Mesothelial cell of epicardium (in vitro differentiated cells): ENCODE measurements around the gene SS18L1. TPM values are rescaled to one million over a fixed set of nuclear protein-coding genes. Genes with fewer than 3 reads are reported as not detected.

Experiments used
- DNase-seq, 2 experiments: peaks; one replicate each; pipeline ENCODE4 v3.0.0; 2021; ENCODE audit warnings: low spot score in 2 of 2; ENCODE audit not compliant: unreplicated experiment in 2 of 2
- H3K27ac Mint-ChIP-seq: 2 replicates; pipeline ENCODE4 v1.8.0; 2021; ENCODE audit warnings: mixed read lengths
- H3K27me3 Mint-ChIP-seq: 2 replicates; pipeline ENCODE4 v1.8.0; 2021; ENCODE audit warnings: low read depth, mixed read lengths
- H3K36me3 Mint-ChIP-seq: 2 replicates; pipeline ENCODE4 v1.8.0; 2021; ENCODE audit warnings: mixed read lengths
- H3K4me1 Mint-ChIP-seq: 2 replicates; pipeline ENCODE4 v1.8.0; 2021; ENCODE audit warnings: mixed read lengths
- H3K4me3 Mint-ChIP-seq: 2 replicates; pipeline ENCODE4 v1.8.0; 2021; ENCODE audit warnings: mild to moderate bottlenecking, moderate library complexity, mixed read lengths
- H3K9me3 Mint-ChIP-seq: 2 replicates; pipeline ENCODE4 v1.8.0; 2021; ENCODE audit warnings: mixed read lengths
- total RNA-seq: library from RNA; stranded (reverse); gene quantifications from 3 replicates; pipeline ENCODE4 v1.2.1, GENCODE V29; 2021
- TF ChIP-seq, protein P1 (sequence below): fragments of 200-600 bp; sonication (generic); IDR thresholded peaks from one replicate; pipeline ENCODE4 v1.5.0; 2021; ENCODE audit warnings: antibody characterized with exemption; ENCODE audit not compliant: unreplicated experiment

Gene SS18L1
- total RNA-seq, 1 donor from 2014 or later: 27.5 TPM

DNA sequence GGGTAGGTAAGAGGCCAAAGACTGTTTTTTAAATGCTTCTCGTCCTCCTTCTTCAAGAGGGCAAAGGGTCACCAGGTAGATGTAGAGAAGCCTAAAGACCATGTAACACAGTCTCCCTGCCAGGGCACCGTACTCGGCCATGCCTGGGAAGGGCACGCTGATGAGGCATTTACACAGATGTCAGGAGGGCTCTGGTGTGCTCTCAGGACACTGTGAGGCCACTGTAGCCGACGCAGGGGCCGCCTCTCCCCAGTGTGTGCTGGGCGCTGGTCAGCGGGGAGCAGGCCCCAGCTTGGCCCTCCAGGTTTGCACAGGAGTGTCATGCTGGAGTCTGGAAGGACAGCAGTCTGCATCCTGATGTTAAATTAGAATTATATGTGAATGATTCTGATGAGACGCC lies 32.1 kb downstream of the SS18L1 start:
- TF ChIP-seq, protein P1, sequence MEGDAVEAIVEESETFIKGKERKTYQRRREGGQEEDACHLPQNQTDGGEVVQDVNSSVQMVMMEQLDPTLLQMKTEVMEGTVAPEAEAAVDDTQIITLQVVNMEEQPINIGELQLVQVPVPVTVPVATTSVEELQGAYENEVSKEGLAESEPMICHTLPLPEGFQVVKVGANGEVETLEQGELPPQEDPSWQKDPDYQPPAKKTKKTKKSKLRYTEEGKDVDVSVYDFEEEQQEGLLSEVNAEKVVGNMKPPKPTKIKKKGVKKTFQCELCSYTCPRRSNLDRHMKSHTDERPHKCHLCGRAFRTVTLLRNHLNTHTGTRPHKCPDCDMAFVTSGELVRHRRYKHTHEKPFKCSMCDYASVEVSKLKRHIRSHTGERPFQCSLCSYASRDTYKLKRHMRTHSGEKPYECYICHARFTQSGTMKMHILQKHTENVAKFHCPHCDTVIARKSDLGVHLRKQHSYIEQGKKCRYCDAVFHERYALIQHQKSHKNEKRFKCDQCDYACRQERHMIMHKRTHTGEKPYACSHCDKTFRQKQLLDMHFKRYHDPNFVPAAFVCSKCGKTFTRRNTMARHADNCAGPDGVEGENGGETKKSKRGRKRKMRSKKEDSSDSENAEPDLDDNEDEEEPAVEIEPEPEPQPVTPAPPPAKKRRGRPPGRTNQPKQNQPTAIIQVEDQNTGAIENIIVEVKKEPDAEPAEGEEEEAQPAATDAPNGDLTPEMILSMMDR: no peak
- no peaks in the 10 kb centered on the region for H3K9me3 Mint-ChIP-seq
- H3K36me3 Mint-ChIP-seq: peaks cover 20% of the 10 kb centered on the region
- no peaks in the 10 kb centered on the region for H3K27me3 Mint-ChIP-seq
- DNase-seq: no peak
- H3K27ac Mint-ChIP-seq: no peak overlapping the region
- no peaks in the 10 kb centered on the region for H3K4me1 Mint-ChIP-seq
- H3K4me3 Mint-ChIP-seq: no peak overlapping the region

DNA sequence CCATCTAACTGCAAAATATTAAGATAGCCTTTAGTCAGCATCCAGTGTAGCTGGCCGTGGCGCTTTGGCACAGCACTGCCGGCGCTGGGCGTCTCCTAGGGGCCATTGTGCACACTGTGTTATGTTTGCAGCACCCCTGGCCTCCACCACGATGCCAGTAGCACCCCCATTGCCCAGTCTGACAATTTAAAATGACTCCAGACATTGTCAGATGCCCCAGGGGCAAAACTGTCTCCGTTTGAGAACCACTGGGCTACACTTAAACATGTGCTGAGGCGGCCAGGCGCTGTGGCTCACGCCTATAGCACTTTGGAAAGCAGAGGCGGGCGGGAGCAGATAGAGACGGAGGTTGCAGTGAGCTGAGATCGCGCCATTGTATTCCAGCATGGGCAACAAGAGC lies 33.3 kb downstream of the SS18L1 start:
- peaks cover 18% of the 10 kb centered on the region for H3K36me3 Mint-ChIP-seq
- no peaks in the 10 kb centered on the region for H3K27me3 Mint-ChIP-seq
- H3K27ac Mint-ChIP-seq: no peak overlapping the region
- no peaks in the 10 kb centered on the region for H3K9me3 Mint-ChIP-seq
- no peak overlapping the region for H3K4me3 Mint-ChIP-seq
- H3K4me1 Mint-ChIP-seq: peaks cover 3% of the 10 kb centered on the region
- no peak for DNase-seq
- TF ChIP-seq, protein P1: no peak

DNA sequence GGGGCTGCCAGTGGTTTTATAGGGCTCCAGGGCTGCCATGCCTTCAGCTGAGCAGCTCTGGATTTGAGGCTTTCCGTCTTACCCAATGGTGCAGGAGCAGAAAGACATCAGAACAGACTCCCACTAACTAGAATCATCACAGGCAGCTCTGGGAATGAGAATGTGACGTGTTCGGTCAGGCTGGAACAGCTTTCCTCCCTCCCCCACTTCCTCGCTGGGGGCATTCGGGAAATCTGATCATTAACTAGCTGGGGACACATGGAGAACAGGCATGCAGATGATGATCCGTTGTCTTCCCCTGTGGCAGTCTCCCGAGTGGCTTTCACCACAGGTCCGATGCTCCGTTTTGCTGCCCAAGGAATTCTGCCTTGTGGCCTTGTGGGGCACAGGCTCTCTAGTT lies 33.7 kb downstream of the SS18L1 start:
- Mint-ChIP-seq H3K4me3 (no peak overlapping the region), H3K4me1 (peaks cover 7% of the 10 kb centered on the region), H3K36me3 (peaks cover 18% of the 10 kb centered on the region), H3K27ac (no peak overlapping the region), H3K9me3 (no peaks in the 10 kb centered on the region), H3K27me3 (no peaks in the 10 kb centered on the region)
- TF ChIP-seq, protein P1: no peak
- DNase-seq: no peak

DNA sequence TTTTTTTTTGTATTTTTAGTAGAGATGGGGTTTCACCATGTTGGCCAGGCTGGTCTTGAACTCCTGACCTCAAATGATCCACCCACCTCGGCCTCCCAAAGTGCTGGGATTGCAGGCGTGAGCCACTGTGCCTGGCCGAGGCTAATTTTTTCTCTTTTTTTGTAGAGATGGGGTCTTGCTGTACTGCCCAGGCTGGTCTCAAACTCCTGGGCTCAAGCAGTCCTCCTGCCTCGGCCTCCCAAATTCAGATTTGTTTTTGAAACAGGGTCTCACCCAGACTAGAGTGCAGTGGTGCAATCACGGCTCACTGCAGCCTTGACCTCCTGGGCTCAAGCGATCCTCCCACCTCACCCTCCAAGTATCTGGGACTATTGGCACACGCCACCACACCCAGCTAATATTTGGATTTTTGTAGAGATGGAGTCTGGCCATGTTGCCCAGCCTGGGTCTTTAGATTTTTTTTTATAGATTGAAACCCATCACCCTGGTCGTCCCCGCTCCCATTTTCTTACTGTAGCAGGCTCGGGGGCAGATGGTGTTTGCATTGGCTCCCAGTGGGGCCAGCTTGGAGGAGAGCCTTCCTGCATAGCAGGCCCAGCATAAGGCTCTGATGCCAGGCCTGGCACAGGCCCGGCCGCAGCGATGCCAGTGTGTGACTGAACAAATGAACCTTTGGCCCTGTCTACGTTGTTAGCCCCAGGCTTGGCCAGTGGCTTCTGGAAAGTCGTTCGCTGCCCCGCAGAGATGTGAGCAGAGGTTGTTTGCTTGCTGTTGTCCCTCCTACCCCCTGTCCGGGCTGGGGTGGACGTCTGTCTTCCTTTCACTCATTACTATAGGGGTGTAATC lies 35.0 kb downstream of the SS18L1 start:
- H3K36me3 Mint-ChIP-seq: peaks cover 18% of the 10 kb centered on the region
- no peak overlapping the region for H3K4me3 Mint-ChIP-seq
- DNase-seq: no peak
- H3K27ac Mint-ChIP-seq: no peak overlapping the region
- H3K27me3 Mint-ChIP-seq: no peaks in the 10 kb centered on the region
- TF ChIP-seq, protein P1: no peak
- peaks cover 11% of the 10 kb centered on the region for H3K4me1 Mint-ChIP-seq
- H3K9me3 Mint-ChIP-seq: no peaks in the 10 kb centered on the region

DNA sequence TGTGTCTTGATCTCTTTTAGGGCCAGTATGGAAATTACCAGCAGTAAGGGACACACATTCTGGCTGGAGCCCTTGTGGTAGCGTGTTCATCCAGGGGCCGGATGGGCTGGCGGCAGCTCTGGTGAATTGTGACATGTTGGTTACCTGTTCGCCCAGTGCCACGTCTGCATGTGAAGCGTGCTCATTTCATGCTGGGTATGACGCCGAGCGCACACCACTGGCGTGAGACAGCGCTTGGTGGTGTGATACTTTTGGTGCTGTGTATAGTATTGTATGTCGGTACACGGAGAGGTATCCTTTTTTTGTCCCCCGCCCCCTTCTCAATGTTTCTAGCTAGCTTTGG lies 35.6 kb downstream of the SS18L1 start:
- TF ChIP-seq, protein P1: no peak
- DNase-seq: no peak
- H3K4me1 Mint-ChIP-seq: peaks cover 15% of the 10 kb centered on the region
- no peak overlapping the region for H3K4me3 Mint-ChIP-seq
- H3K27ac Mint-ChIP-seq: no peak overlapping the region
- H3K27me3 Mint-ChIP-seq: no peaks in the 10 kb centered on the region
- peaks cover 15% of the 10 kb centered on the region for H3K36me3 Mint-ChIP-seq
- H3K9me3 Mint-ChIP-seq: no peaks in the 10 kb centered on the region
